ENCODE data around the gene ZNF467.

GRCh38 chr7:149776848-149777407 lies 3.5 kb upstream of the ZNF467 start:
- TF ChIP-seq POLR2AphosphoS5 (IDR thresholded peaks at IDR 0.05; ENCODE audit: low read depth, low read length) (no peak), BCL11A (IDR thresholded peaks at IDR 0.05; ENCODE audit: low read depth in 2 of 2, low read length in 2 of 2) (no peak), POU5F1 (IDR thresholded peaks at IDR 0.05; ENCODE audit: low read depth, low read length) (no peak), ZNF274 (IDR thresholded peaks at IDR 0.05; ENCODE audit: borderline replicate concordance, extremely low read depth, low read length) (no peak), CTCF (IDR thresholded peaks at IDR 0.05; ENCODE audit: control extremely low read depth in 1 of 3, insufficient read depth in 1 of 3, low read depth in 1 of 3, low read length in 3 of 3) (no peak), ASH2L (IDR thresholded peaks at IDR 0.05; ENCODE audit: low read length) (no peak), CHD1 (IDR thresholded peaks at IDR 0.05; ENCODE audit: low read depth, low read length) (no peak)

All from H1 (cell line).